SK-N-SH (cell line): Measurements from ENCODE around the gene PIP5K1B. TPM values are rescaled to one million over a fixed set of nuclear protein-coding genes. Genes with fewer than 3 reads are reported as not detected.

Source experiments
- CTCF ChIA-PET: fragments of 300-600, 350-600 bp; formaldehyde crosslinking; extraction: SDS; loops from one replicate; lab custom pipeline; 2021; lab: Yijun Ruan, JAX
- POLR2A ChIA-PET: fragments of 350-600 bp; sonication (Branson Sonifier 250); formaldehyde crosslinking; extraction: SDS; loops from one replicate; lab custom pipeline; 2020; ENCODE audit warnings: antibody characterized with exemption, inconsistent platforms; lab: Yijun Ruan, JAX
- DNase-seq: peaks from one replicate; pipeline ENCODE4 v3.0.0; 2012
- H2AFZ ChIP-seq: fragments of 200-600 bp; sonication (generic); 2 replicates; pipeline ENCODE4 v1.8.1; 2016; ENCODE audit warnings: antibody characterized with exemption, mild to moderate bottlenecking, low read depth
- H3F3A ChIP-seq: fragments of 200-600 bp; sonication (generic); replicated peaks from 2 replicates; pipeline ENCODE3; 2016; ENCODE audit warnings: antibody characterized with exemption, mild to moderate bottlenecking; ENCODE audit not compliant: insufficient read depth
- H3K27ac ChIP-seq, 2 experiments: fragments of 200-500 bp in 1 of 2; fragments of 200-600 bp in 1 of 2; sonication (Bioruptor generic) in 1 of 2; sonication (generic), shearing (Covaris generic) in 1 of 2; 2 replicates each; pipeline versions ENCODE4 v1.5.1 to v1.6.1; 2014 to 2016; ENCODE audit warnings: low read depth in 2 of 2, inconsistent platforms in 1 of 2, low read length in 1 of 2, mild to moderate bottlenecking in 1 of 2, mixed read lengths in 1 of 2
- H3K27me3 ChIP-seq: fragments of 200-600 bp; sonication (generic), shearing (Covaris generic); 2 replicates; pipeline ENCODE4 v1.6.1; 2016; ENCODE audit warnings: mixed run types; ENCODE audit not compliant: insufficient read depth
- H3K36me3 ChIP-seq, 2 experiments: fragments of 200-500 bp in 1 of 2; fragments of 200-600 bp in 1 of 2; sonication (Bioruptor generic) in 1 of 2; sonication (generic) in 1 of 2; replicated peaks in 1 of 2; 2 replicates each; pipeline versions ENCODE3 to v1.5.1; 2014 to 2016; ENCODE audit warnings: low read length in 1 of 2, mild to moderate bottlenecking in 1 of 2; ENCODE audit not compliant: insufficient read depth in 2 of 2, control insufficient read depth in 1 of 2
- H3K4me1 ChIP-seq, 2 experiments: fragments of 200-500 bp in 1 of 2; fragments of 200-600 bp in 1 of 2; sonication (Bioruptor generic) in 1 of 2; sonication (generic), shearing (Covaris generic) in 1 of 2; 2 replicates each; pipeline versions ENCODE4 v1.5.1 to v1.6.1; 2014 to 2016; ENCODE audit warnings: low read depth in 1 of 2, low read length in 1 of 2, mixed run types in 1 of 2; ENCODE audit not compliant: insufficient read depth in 2 of 2, control insufficient read depth in 1 of 2
- H3K4me2 ChIP-seq: fragments of 200-600 bp; sonication (generic), shearing (Covaris generic); 2 replicates; pipeline ENCODE4 v1.6.1; 2017; ENCODE audit warnings: mixed run types
- H3K4me3 ChIP-seq, 2 experiments: fragments of 200-500 bp in 1 of 2; fragments of 200-600 bp in 1 of 2; sonication (Bioruptor generic) in 1 of 2; sonication (generic), shearing (Covaris generic) in 1 of 2; 2 replicates each; pipeline versions ENCODE4 v1.5.1 to v1.8.1; 2014 to 2016; ENCODE audit warnings: low read depth in 2 of 2, inconsistent platforms in 1 of 2, low read length in 1 of 2, mild to moderate bottlenecking in 1 of 2, mixed read lengths in 1 of 2, moderate library complexity in 1 of 2
- H3K79me2 ChIP-seq: fragments of 200-600 bp; sonication (generic); 2 replicates; pipeline ENCODE4 v1.8.1; 2017; ENCODE audit warnings: mild to moderate bottlenecking; ENCODE audit not compliant: insufficient read depth
- H3K9ac ChIP-seq: fragments of 200-600 bp; sonication (generic); 2 replicates; pipeline ENCODE4 v1.6.1; 2017; ENCODE audit warnings: mixed run types
- H3K9me2 ChIP-seq: fragments of 200-600 bp; sonication (generic); 2 replicates; pipeline ENCODE4 v1.6.1; 2017; ENCODE audit warnings: mixed run types
- H3K9me3 ChIP-seq: fragments of 200-600 bp; sonication (generic); 2 replicates; pipeline ENCODE4 v1.6.1; 2017; ENCODE audit warnings: mixed run types, mild to moderate bottlenecking, moderate library complexity
- H4K20me1 ChIP-seq: fragments of 200-600 bp; sonication (generic); 2 replicates; pipeline ENCODE4 v1.6.1; 2017; ENCODE audit warnings: mild to moderate bottlenecking, mixed run types; ENCODE audit not compliant: insufficient read depth
- EP300 ChIP-seq, 2 experiments: IDR thresholded peaks; 2 replicates each; pipeline versions ENCODE4 v1.4.0 to v1.6.1; 2012; ENCODE audit warnings: borderline replicate concordance in 1 of 2, low read depth in 1 of 2, low read length in 1 of 2
- EZH2phosphoT487 ChIP-seq: fragments of 200-600 bp; sonication (generic); IDR thresholded peaks from 2 replicates; pipeline ENCODE4 v1.6.1; 2017; ENCODE audit warnings: low read depth, mixed run types, mild to moderate bottlenecking, antibody characterized with exemption, moderate library complexity, borderline replicate concordance
- FOXM1 ChIP-seq: IDR thresholded peaks from 2 replicates; pipeline ENCODE4 v1.4.0; 2012; ENCODE audit warnings: low read depth, mild to moderate bottlenecking
- GABPA ChIP-seq: IDR thresholded peaks from 2 replicates; pipeline ENCODE4 v1.4.0; 2012; ENCODE audit warnings: low read depth, mild to moderate bottlenecking
- GATA2 ChIP-seq: sonication (generic); formaldehyde crosslinking; IDR thresholded peaks from 2 replicates; pipeline ENCODE4 v1.5.0; 2020; ENCODE audit warnings: mild to moderate bottlenecking, missing genetic modification reagents
- IRF3 ChIP-seq: fragments of 150-350 bp; IDR thresholded peaks from 2 replicates; pipeline ENCODE4 v1.6.1; 2016; ENCODE audit warnings: mild to moderate bottlenecking, low read depth, low read length
- NRF1 ChIP-seq: IDR thresholded peaks from 2 replicates; pipeline ENCODE4 v1.6.1; 2012; ENCODE audit warnings: low read depth, mild to moderate bottlenecking, low read length
- PBX3 ChIP-seq: IDR thresholded peaks from 2 replicates; pipeline ENCODE4; 2012
- POLR2AphosphoS5 ChIP-seq: IDR thresholded peaks from 2 replicates; pipeline ENCODE4 v1.6.1; 2012; ENCODE audit warnings: low read depth, low read length
- RAD21 ChIP-seq: IDR thresholded peaks from 2 replicates; pipeline ENCODE4 v1.6.1; 2012; ENCODE audit warnings: mild to moderate bottlenecking, low read length
- RFX5 ChIP-seq: IDR thresholded peaks from 2 replicates; pipeline ENCODE4 v1.6.1; 2012; ENCODE audit warnings: mild to moderate bottlenecking, improper control_type of control experiment, low read length
- RXRA ChIP-seq: IDR thresholded peaks from 2 replicates; pipeline ENCODE4 v1.4.0; 2012; ENCODE audit warnings: low read depth, mild to moderate bottlenecking, borderline replicate concordance
- SIN3A ChIP-seq: IDR thresholded peaks from 2 replicates; pipeline ENCODE4 v1.6.1; 2012; ENCODE audit warnings: low read depth, mild to moderate bottlenecking, low read length, moderate library complexity, borderline replicate concordance
- SMC3 ChIP-seq: IDR thresholded peaks from 2 replicates; pipeline ENCODE4 v1.6.1; 2012; ENCODE audit warnings: low read depth, low read length, improper control_type of control experiment
- TAF1 ChIP-seq: IDR thresholded peaks from 2 replicates; pipeline ENCODE4 v1.6.1; 2012; ENCODE audit warnings: low read depth, mild to moderate bottlenecking, low read length, moderate library complexity, borderline replicate concordance
- TEAD4 ChIP-seq: IDR thresholded peaks from 2 replicates; pipeline ENCODE4 v1.4.0; 2012; ENCODE audit warnings: mild to moderate bottlenecking, borderline replicate concordance; ENCODE audit not compliant: insufficient read depth
- YY1 ChIP-seq: IDR thresholded peaks from 2 replicates; pipeline ENCODE4 v1.4.0; 2012; ENCODE audit warnings: low read depth, mild to moderate bottlenecking
- WGBS: methylation state at CpG from one replicate; pipeline ENCODE4 v1.1.6; 2017; ENCODE audit warnings: low lambda C conversion rate; 5-methylcytosine and 5-hydroxymethylcytosine counted together
- polyA plus RNA-seq, 3 experiments: library from polyadenylated mRNA; depleted of rRNA; stranded (reverse); fragments of >200 nt; gene quantifications; 2 replicates each; pipeline ENCODE4 v1.2.3, GENCODE V29; 2012
- TF ChIP-seq, protein P1 (sequence below): fragments of 200-600 bp; sonication (generic); IDR thresholded peaks from 2 replicates; pipeline ENCODE4 v1.6.1; 2017; ENCODE audit warnings: antibody characterized with exemption, mild to moderate bottlenecking, moderate library complexity
- TF ChIP-seq, protein P2 (sequence below): IDR thresholded peaks from 2 replicates; pipeline ENCODE4 v1.6.1; 2012; ENCODE audit warnings: mild to moderate bottlenecking, low read depth, low read length, moderate library complexity

The PIP5K1B gene
- polyA plus RNA-seq, 1 of the 3 experiments (the other 2 are of a cell fraction): not detected

- Histone ChIP-seq H3K4me1 (no peaks in the 10 kb centered on the region), H3K4me3 (no peak overlapping the region), H3K9me3 (no peaks in the 10 kb centered on the region), H3K9ac (no peak overlapping the region), H3F3A (no peaks in the 10 kb centered on the region), H3K27ac (no peak overlapping the region), H2AFZ (no peak overlapping the region), H3K9me2 (no peaks in the 10 kb centered on the region), H4K20me1 (no peaks in the 10 kb centered on the region), H3K4me2 (no peak overlapping the region), H3K79me2 (no peaks in the 10 kb centered on the region), H3K27me3 (peaks cover 4% of the 10 kb centered on the region; the same call in 1 of the 2 replicates), H3K36me3 (no peaks in the 10 kb centered on the region)
- no peak for TF ChIP-seq YY1
- no peak for TF ChIP-seq TAF1
- no peak for TF ChIP-seq PBX3
- TF ChIP-seq EZH2phosphoT487: no peak
- no peak for TF ChIP-seq TEAD4
- TF ChIP-seq RAD21: no peak
- TF ChIP-seq POLR2AphosphoS5: no peak
- TF ChIP-seq, protein P1, sequence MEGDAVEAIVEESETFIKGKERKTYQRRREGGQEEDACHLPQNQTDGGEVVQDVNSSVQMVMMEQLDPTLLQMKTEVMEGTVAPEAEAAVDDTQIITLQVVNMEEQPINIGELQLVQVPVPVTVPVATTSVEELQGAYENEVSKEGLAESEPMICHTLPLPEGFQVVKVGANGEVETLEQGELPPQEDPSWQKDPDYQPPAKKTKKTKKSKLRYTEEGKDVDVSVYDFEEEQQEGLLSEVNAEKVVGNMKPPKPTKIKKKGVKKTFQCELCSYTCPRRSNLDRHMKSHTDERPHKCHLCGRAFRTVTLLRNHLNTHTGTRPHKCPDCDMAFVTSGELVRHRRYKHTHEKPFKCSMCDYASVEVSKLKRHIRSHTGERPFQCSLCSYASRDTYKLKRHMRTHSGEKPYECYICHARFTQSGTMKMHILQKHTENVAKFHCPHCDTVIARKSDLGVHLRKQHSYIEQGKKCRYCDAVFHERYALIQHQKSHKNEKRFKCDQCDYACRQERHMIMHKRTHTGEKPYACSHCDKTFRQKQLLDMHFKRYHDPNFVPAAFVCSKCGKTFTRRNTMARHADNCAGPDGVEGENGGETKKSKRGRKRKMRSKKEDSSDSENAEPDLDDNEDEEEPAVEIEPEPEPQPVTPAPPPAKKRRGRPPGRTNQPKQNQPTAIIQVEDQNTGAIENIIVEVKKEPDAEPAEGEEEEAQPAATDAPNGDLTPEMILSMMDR: no peak
- TF ChIP-seq SIN3A: no peak
- TF ChIP-seq NRF1: no peak
- TF ChIP-seq RFX5: no peak
- no peak for TF ChIP-seq GABPA
- no peak for TF ChIP-seq GATA2
- POLR2A ChIA-PET: no interaction called here
- WGBS: 0% methylated on average over 2 of the region's 2 CpGs
- CTCF ChIA-PET: no interaction called here
- no peak for DNase-seq
These were observed 130.0 kb downstream of the PIP5K1B start for GRCh38 chr9:68834931-68835520.

- no peak overlapping the region for H3K4me3 ChIP-seq
- no peaks in the 10 kb centered on the region for H3F3A ChIP-seq
- no peaks in the 10 kb centered on the region for H3K36me3 ChIP-seq
- DNase-seq: no peak
- ChIA-PET CTCF (no interaction called here), POLR2A (no interaction called here)
- H2AFZ ChIP-seq: no peak overlapping the region
- no peak overlapping the region for H3K9ac ChIP-seq
- H3K9me3 ChIP-seq: no peaks in the 10 kb centered on the region
- H3K4me1 ChIP-seq: no peaks in the 10 kb centered on the region
- TF ChIP-seq EZH2phosphoT487 (no peak), FOXM1 (no peak), EP300 (IDR thresholded peaks at IDR 0.05; ENCODE audit: borderline replicate concordance in 1 of 2, low read depth in 1 of 2, low read length in 1 of 2) (no peak), IRF3 (no peak), RXRA (no peak), SMC3 (no peak), GABPA (no peak), PBX3 (no peak), RAD21 (no peak)
- TF ChIP-seq, protein P2, sequence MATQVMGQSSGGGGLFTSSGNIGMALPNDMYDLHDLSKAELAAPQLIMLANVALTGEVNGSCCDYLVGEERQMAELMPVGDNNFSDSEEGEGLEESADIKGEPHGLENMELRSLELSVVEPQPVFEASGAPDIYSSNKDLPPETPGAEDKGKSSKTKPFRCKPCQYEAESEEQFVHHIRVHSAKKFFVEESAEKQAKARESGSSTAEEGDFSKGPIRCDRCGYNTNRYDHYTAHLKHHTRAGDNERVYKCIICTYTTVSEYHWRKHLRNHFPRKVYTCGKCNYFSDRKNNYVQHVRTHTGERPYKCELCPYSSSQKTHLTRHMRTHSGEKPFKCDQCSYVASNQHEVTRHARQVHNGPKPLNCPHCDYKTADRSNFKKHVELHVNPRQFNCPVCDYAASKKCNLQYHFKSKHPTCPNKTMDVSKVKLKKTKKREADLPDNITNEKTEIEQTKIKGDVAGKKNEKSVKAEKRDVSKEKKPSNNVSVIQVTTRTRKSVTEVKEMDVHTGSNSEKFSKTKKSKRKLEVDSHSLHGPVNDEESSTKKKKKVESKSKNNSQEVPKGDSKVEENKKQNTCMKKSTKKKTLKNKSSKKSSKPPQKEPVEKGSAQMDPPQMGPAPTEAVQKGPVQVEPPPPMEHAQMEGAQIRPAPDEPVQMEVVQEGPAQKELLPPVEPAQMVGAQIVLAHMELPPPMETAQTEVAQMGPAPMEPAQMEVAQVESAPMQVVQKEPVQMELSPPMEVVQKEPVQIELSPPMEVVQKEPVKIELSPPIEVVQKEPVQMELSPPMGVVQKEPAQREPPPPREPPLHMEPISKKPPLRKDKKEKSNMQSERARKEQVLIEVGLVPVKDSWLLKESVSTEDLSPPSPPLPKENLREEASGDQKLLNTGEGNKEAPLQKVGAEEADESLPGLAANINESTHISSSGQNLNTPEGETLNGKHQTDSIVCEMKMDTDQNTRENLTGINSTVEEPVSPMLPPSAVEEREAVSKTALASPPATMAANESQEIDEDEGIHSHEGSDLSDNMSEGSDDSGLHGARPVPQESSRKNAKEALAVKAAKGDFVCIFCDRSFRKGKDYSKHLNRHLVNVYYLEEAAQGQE: no peak
- H3K27ac ChIP-seq: no peak overlapping the region
- no peaks in the 10 kb centered on the region for H4K20me1 ChIP-seq
- 0% methylated on average over 3 of the region's 5 CpGs for WGBS
- no peaks in the 10 kb centered on the region for H3K9me2 ChIP-seq
- H3K27me3 ChIP-seq: no peaks in the 10 kb centered on the region; the same call in 1 of the 2 replicates
- H3K4me2 ChIP-seq: no peak overlapping the region
- H3K79me2 ChIP-seq: no peaks in the 10 kb centered on the region
These were observed 131.7 kb downstream of the PIP5K1B start for GRCh38 chr9:68836788-68837187.
